Measurements from ENCODE around the gene ITGB3. TPM values are rescaled to one million over a fixed set of nuclear protein-coding genes. Genes with fewer than 3 reads are reported as not detected.

The ITGB3 gene
- total and polyA plus RNA-seq, 2 of the 8 experiments (the other 6 are each of a cell fraction or from before 2014, with no cell fraction given) = 0.08 to 0.09 TPM

- no peak for FAIRE-seq
- H3K27ac ChIP-seq (ENCODE audit: low read depth, low read length) = no peak overlapping the region
- no peak overlapping the region for H3K4me3 ChIP-seq (ENCODE audit: extremely low read depth in 1 of 4, insufficient read depth in 2 of 4, low read depth in 3 of 4, low read length in 4 of 4)
- no peak overlapping the region for H2BK15ac ChIP-seq (ENCODE audit: low read length)
- no peaks in the 10 kb centered on the region for H3K36me3 ChIP-seq (ENCODE audit: control insufficient read depth in 2 of 4, insufficient read depth in 4 of 4, low read length in 3 of 4)
- H3K9ac ChIP-seq (replicated peaks in 1 of 4; ENCODE audit: extremely low read depth in 1 of 4, low read depth in 3 of 4, low read length in 3 of 4) = no peak overlapping the region
- no peak overlapping the region for H3K23ac ChIP-seq (ENCODE audit: insufficient read length)
- no peak overlapping the region for H2BK120ac ChIP-seq (replicated peaks; ENCODE audit: low read depth, low read length)
- H4K91ac ChIP-seq (replicated peaks; ENCODE audit: insufficient read length, low read length) = no peak overlapping the region
- H3K4ac ChIP-seq (replicated peaks; ENCODE audit: insufficient read length, low read depth, low read length) = no peak overlapping the region
- no peak overlapping the region for H2BK5ac ChIP-seq (ENCODE audit: low read depth, low read length)
- ChIA-PET POLR2A (ENCODE audit: partially characterized antibody) (no interaction called here), CTCF (ENCODE audit: partially characterized antibody) (interaction anchor here (0.7 to 7.5 kb wide), 17 partner anchors 8 to 302 kb away, joined by 3 to 105 read pairs (median 4); partner anchors contain the start of gene ITGB3)
- WGBS, 2 experiments (ENCODE audit: extremely low coverage in 1 of 2, insufficient coverage in 1 of 2, insufficient read length in 1 of 2, insufficient replicate concordance in 2 of 2, low coverage in 1 of 2, low lambda C conversion rate in 2 of 2, missing lambda C conversion rate in 1 of 2) = 61% methylated on average over 3 of the region's 3 CpGs; no CpG with 5 or more reads in 1 of the 2 experiments
- H4K20me1 ChIP-seq (replicated peaks in 1 of 2; ENCODE audit: control insufficient read depth in 1 of 2, insufficient read depth in 2 of 2, low read length in 2 of 2) = no peaks in the 10 kb centered on the region
- H3K79me2 ChIP-seq (ENCODE audit: control insufficient read depth in 1 of 2, insufficient read depth in 2 of 2, low read length in 2 of 2) = no peaks in the 10 kb centered on the region
- H4K8ac ChIP-seq (ENCODE audit: extremely low read depth, insufficient read depth, low read length) = no peak overlapping the region
- H3K23me2 ChIP-seq (ENCODE audit: low read depth, low read length) = no peaks in the 10 kb centered on the region
- no peak overlapping the region for H4K5ac ChIP-seq (ENCODE audit: insufficient read length, low read depth, low read length)
- H3K56ac ChIP-seq (replicated peaks; ENCODE audit: insufficient read length, low read depth, low read length) = no peak overlapping the region
- no peaks in the 10 kb centered on the region for H3K79me1 ChIP-seq (ENCODE audit: low read depth, low read length)
- no peaks in the 10 kb centered on the region for H3K4me1 ChIP-seq (replicated peaks in 1 of 4; ENCODE audit: control insufficient read depth in 3 of 4, insufficient read depth in 4 of 4, low read length in 3 of 4)
- H3K14ac ChIP-seq (ENCODE audit: insufficient read length) = no peak overlapping the region
- no peak overlapping the region for H2AFZ ChIP-seq (ENCODE audit: low read length)
- H3K4me2 ChIP-seq (ENCODE audit: insufficient read depth in 1 of 2, low read depth in 2 of 2, low read length in 2 of 2) = no peak overlapping the region
- peaks cover 0 to 4% of the 10 kb centered on the region in 2 experiments; a peak in 1 of 4 replicates for H3K9me3 ChIP-seq (ENCODE audit: insufficient read depth in 2 of 2, low read depth in 1 of 2, low read length in 1 of 2)
- no peak for DNase-seq (ENCODE audit: low read depth in 1 of 2, low spot score in 2 of 2)
- no peaks in the 10 kb centered on the region for H3K27me3 ChIP-seq (replicated peaks in 1 of 4; ENCODE audit: control insufficient read depth in 3 of 4, extremely low read depth in 1 of 4, insufficient read depth in 3 of 4, low read length in 3 of 4)
- no peak overlapping the region for H3K18ac ChIP-seq (ENCODE audit: extremely low read depth, low read length)
- H2BK20ac ChIP-seq (ENCODE audit: low read length) = no peak overlapping the region
- no peak overlapping the region for H2BK12ac ChIP-seq (ENCODE audit: low read depth, low read length)
- no peak overlapping the region for H2AK5ac ChIP-seq (ENCODE audit: low read depth, low read length)
- TF ChIP-seq CREB1 (IDR thresholded peaks at IDR 0.05) (no peak), MAFK (IDR thresholded peaks at IDR 0.05; ENCODE audit: low read depth, low read length) (no peak), SIRT6 (IDR thresholded peaks at IDR 0.05; ENCODE audit: low read length) (no peak), HDAC6 (IDR thresholded peaks at IDR 0.05; ENCODE audit: low read depth, low read length) (no peak), RXRA (IDR thresholded peaks at IDR 0.05; ENCODE audit: insufficient read depth, low read depth, low read length) (no peak), EZH2 (IDR thresholded peaks at IDR 0.05; ENCODE audit: low read depth, low read length, severe bottlenecking) (no peak), MAX (IDR thresholded peaks at IDR 0.05) (no peak), HDAC2 (IDR thresholded peaks at IDR 0.05; ENCODE audit: borderline replicate concordance in 1 of 2, low read depth in 2 of 2, low read length in 2 of 2) (no peak), TEAD4 (IDR thresholded peaks at IDR 0.05; ENCODE audit: low read depth, low read length) (no peak), GABPA (IDR thresholded peaks at IDR 0.05; ENCODE audit: borderline replicate concordance, insufficient read depth, low read length) (no peak), BACH1 (IDR thresholded peaks at IDR 0.05; ENCODE audit: low read length) (no peak), KDM5A (IDR thresholded peaks at IDR 0.05; ENCODE audit: low read length) (no peak), BCL11A (IDR thresholded peaks at IDR 0.05; ENCODE audit: low read depth in 2 of 2, low read length in 2 of 2) (no peak), KDM1A (IDR thresholded peaks at IDR 0.05; ENCODE audit: borderline replicate concordance, low read length) (no peak), CTBP2 (IDR thresholded peaks at IDR 0.05; ENCODE audit: borderline replicate concordance, insufficient read depth, insufficient read length, low read length) (no peak)
Measured at GRCh38 chr17:47316311-47316710, 62.7 kb downstream of the ITGB3 start.
